Transverse colon (tissue), 4 donors: ENCODE data around the gene TUBB. TPM values are rescaled to one million over a fixed set of nuclear protein-coding genes. Genes with fewer than 3 reads are reported as not detected.
"Not testable (repeated sequence)": the region's sequence is repeated elsewhere in the genome, so short reads cannot be mapped to it uniquely, and the experiment has no call there.

Experiments
- DNase-seq: peaks from one replicate; pipeline ENCODE4 v3.0.0-alpha.2; 2019
- H3K27ac ChIP-seq, 4 donors: fragments of 200-600 bp; sonication (generic); 2 replicates each; pipeline ENCODE4 v1.5.1; 2016 to 2018; ENCODE audit warnings: inconsistent platforms in 4 of 4
- H3K27me3 ChIP-seq: fragments of 200-600 bp; sonication (generic); 2 replicates; pipeline ENCODE4 v1.5.1; 2017; ENCODE audit warnings: inconsistent platforms
- H3K36me3 ChIP-seq, 4 donors: fragments of 200-600 bp; sonication (generic); 2 replicates each; pipeline ENCODE4 v1.5.1; 2017 to 2019; ENCODE audit warnings: inconsistent platforms in 4 of 4
- H3K4me1 ChIP-seq, 4 donors: fragments of 200-600 bp; sonication (generic); 2 replicates each; pipeline ENCODE4 v1.5.1; 2017 to 2020; ENCODE audit warnings: inconsistent platforms in 4 of 4
- H3K4me3 ChIP-seq, 4 donors: fragments of 200-600 bp; sonication (generic); 1 replicate in 1 of 4; 2 replicates in 3 of 4; pipeline versions ENCODE4 v1.5.1 to v1.6.1; 2017 to 2019; ENCODE audit warnings: inconsistent platforms in 4 of 4
- H3K9me3 ChIP-seq, 2 donors: fragments of 200-600 bp; sonication (generic); 2 replicates each; pipeline ENCODE4 v1.5.1; 2017 to 2019; ENCODE audit warnings: inconsistent platforms in 2 of 2
- CTCF ChIP-seq, 5 experiments: fragments of 200-600 bp in 3 of 5; fragments of 450-650 bp in 2 of 5; sonication (generic) in 3 of 5; IDR thresholded peaks; 1 replicate in 2 of 5; 2 replicates in 3 of 5; pipeline ENCODE4 v1.5.1; 2016 to 2017; ENCODE audit warnings: antibody characterized with exemption in 5 of 5, inconsistent platforms in 3 of 5, mild to moderate bottlenecking in 2 of 5, moderate library complexity in 1 of 5
- EP300 ChIP-seq: sonication (generic); formaldehyde crosslinking; IDR thresholded peaks from one replicate; pipeline ENCODE4 v1.6.1; 2017; ENCODE audit warnings: antibody characterized with exemption, low read depth
- POLR2A ChIP-seq: fragments of 450-650 bp; IDR thresholded peaks from one replicate; pipeline ENCODE4 v1.6.1; 2016; ENCODE audit warnings: antibody characterized with exemption, mild to moderate bottlenecking, moderate library complexity
- POLR2AphosphoS5 ChIP-seq, 3 donors: sonication (generic); formaldehyde crosslinking; IDR thresholded peaks; one replicate each; pipeline ENCODE4 v1.6.1; 2016; ENCODE audit warnings: antibody characterized with exemption in 3 of 3
- WGBS, 2 donors: methylation state at CpG; one replicate each; pipeline ENCODE4 v1.1.5; 2018; ENCODE audit warnings: low coverage in 1 of 2; 5-methylcytosine and 5-hydroxymethylcytosine counted together
- in situ Hi-C, 4 donors: fragments of 200-750 bp; cut with MboI; loops; one replicate each; pipeline versions ENCODE4 v1.15.0 to v1.15.1; 2017; ENCODE audit warnings: low sequenced_read_pairs in 3 of 4, low pct_ligation_motif_present in 1 of 4, low pct_unique_long_range_greater_than_20kb in 1 of 4
- intact Hi-C: fragments of 100-400 bp; cut with DNase I; formaldehyde crosslinking; loops from one replicate; pipeline ENCODE4 v1.15.1; 2023; ENCODE audit warnings: low total_unique reads
- total RNA-seq, 4 donors: library from RNA; depleted of rRNA; stranded (reverse); fragments of >200 nt; gene quantifications; one replicate each; pipeline ENCODE4 v1.1.0, GENCODE V29; 2016

TUBB gene
- total RNA-seq, 4 donors from 2014 or later: 77.1 to 128 (median 106) TPM

GRCh38 chr6:30763155-30763617 lies 43.0 kb downstream of the TUBB start:
- intact Hi-C loops: no loop called here
- no peak overlapping the region for H3K4me3 ChIP-seq

GRCh38 chr6:30763618-30764489 lies 43.7 kb downstream of the TUBB start:
- WGBS, 2 donors: 28 to 36% methylated on average over 3 to 8 of the region's 8 CpGs
- no peak for TF ChIP-seq EP300
- no peak for TF ChIP-seq CTCF (IDR thresholded peaks at IDR 0.05)
- peak in 1 of 3 donors; percentile 8 for TF ChIP-seq POLR2AphosphoS5 (IDR thresholded peaks at IDR 0.05)
- TF ChIP-seq POLR2A: no peak
- Histone ChIP-seq H3K36me3 (no peaks in the 10 kb centered on the region), H3K4me3 (no peak overlapping the region), H3K9me3 (no peaks in the 10 kb centered on the region), H3K27ac (peak overlapping the region; percentile 5 to 64 (median 54)), H3K4me1 (peaks cover 12 to 26% (median 16%) of the 10 kb centered on the region in 4 donors), H3K27me3 (no peaks in the 10 kb centered on the region)
- in situ Hi-C loops (no loop called here), intact Hi-C loops (no loop called here)
- no peak for DNase-seq

More at GRCh38 chr6:30763155-30763617, 43.0 kb downstream of the TUBB start:
- no peaks in the 10 kb centered on the region for H3K9me3 ChIP-seq
- TF ChIP-seq POLR2A (no peak), POLR2AphosphoS5 (IDR thresholded peaks at IDR 0.05) (no peak), CTCF (IDR thresholded peaks at IDR 0.05) (no peak), EP300 (no peak)
- no peaks in the 10 kb centered on the region for H3K27me3 ChIP-seq
- WGBS, 2 donors: 53 to 60% methylated on average over 1 of the region's 1 CpG
- no peak for DNase-seq
- H3K4me1 ChIP-seq: peaks cover 12 to 20% (median 14%) of the 10 kb centered on the region in 4 donors
- in situ Hi-C loops: no loop called here
- no peaks in the 10 kb centered on the region for H3K36me3 ChIP-seq
- peak overlapping the region; percentile 5 to 64 (median 54) for H3K27ac ChIP-seq

GRCh38 chr6:30764490-30765043 lies 44.4 kb downstream of the TUBB start:
- Histone ChIP-seq H3K27ac (peak overlapping the region in 3 of 4 donors; percentile 49 to 64 (median 60)), H3K4me1 (peaks cover 12 to 26% (median 23%) of the 10 kb centered on the region in 4 donors)
- intact Hi-C loops, in situ Hi-C loops, H3K27me3 ChIP-seq, H3K36me3 ChIP-seq, H3K9me3 ChIP-seq, H3K4me3 ChIP-seq, DNase-seq: not testable (repeated sequence)
- WGBS, 2 donors: 71 to 76% methylated on average over 9 to 13 of the region's 13 CpGs

- H3K9me3 ChIP-seq, H3K27me3 ChIP-seq, DNase-seq, intact Hi-C loops, in situ Hi-C loops, H3K36me3 ChIP-seq, H3K27ac ChIP-seq, H3K4me3 ChIP-seq: not testable (repeated sequence)
- 70 to 100% methylated on average over 1 of the region's 1 CpG for WGBS, 2 donors
- peaks cover 12 to 32% (median 25%) of the 10 kb centered on the region in 4 donors for H3K4me1 ChIP-seq
Observed at GRCh38 chr6:30765495-30765894, 45.3 kb downstream of the TUBB start.

- peaks cover 12 to 32% (median 25%) of the 10 kb centered on the region in 4 donors for H3K4me1 ChIP-seq
- intact Hi-C loops: no loop called here
- no peaks in the 10 kb centered on the region for H3K36me3 ChIP-seq
- in situ Hi-C loops: no loop called here
- 84 to 100% methylated on average over 4 to 6 of the region's 6 CpGs for WGBS, 2 donors
- TF ChIP-seq CTCF (IDR thresholded peaks at IDR 0.05) (no peak), EP300 (no peak), POLR2A (no peak), POLR2AphosphoS5 (IDR thresholded peaks at IDR 0.05) (no peak)
- H3K9me3 ChIP-seq: no peaks in the 10 kb centered on the region
- no peak overlapping the region for H3K27ac ChIP-seq
- no peaks in the 10 kb centered on the region for H3K27me3 ChIP-seq
- no peak overlapping the region for H3K4me3 ChIP-seq
- DNase-seq: no peak
Observed at GRCh38 chr6:30766461-30767157, 46.5 kb downstream of the TUBB start.
